ENCODE measurements around the gene POLN.

- TF ChIP-seq CTCF (IDR thresholded peaks at IDR 0.05) (no peak), EP300 (IDR thresholded peaks at IDR 0.05) (no peak), POLR2A (IDR thresholded peaks at IDR 0.05) (no peak)
Observed at GRCh38 chr4:2036866-2037265, 205.1 kb downstream of the POLN start.
